HG03045 (cell line): ENCODE data around the gene RBMS3.

Source experiments
- ATAC-seq: cut with Tn5 transposase; IDR thresholded peaks from one replicate; pipeline ENCODE4 v1.9.1; 2021; ENCODE audit warnings: mild to moderate bottlenecking, moderate library complexity; ENCODE audit not compliant: unreplicated experiment

RBMS3 gene

GRCh38 chr3:29919571-29919970 is 638.7 kb downstream of the RBMS3 start:
- no peak for ATAC-seq

DNA sequence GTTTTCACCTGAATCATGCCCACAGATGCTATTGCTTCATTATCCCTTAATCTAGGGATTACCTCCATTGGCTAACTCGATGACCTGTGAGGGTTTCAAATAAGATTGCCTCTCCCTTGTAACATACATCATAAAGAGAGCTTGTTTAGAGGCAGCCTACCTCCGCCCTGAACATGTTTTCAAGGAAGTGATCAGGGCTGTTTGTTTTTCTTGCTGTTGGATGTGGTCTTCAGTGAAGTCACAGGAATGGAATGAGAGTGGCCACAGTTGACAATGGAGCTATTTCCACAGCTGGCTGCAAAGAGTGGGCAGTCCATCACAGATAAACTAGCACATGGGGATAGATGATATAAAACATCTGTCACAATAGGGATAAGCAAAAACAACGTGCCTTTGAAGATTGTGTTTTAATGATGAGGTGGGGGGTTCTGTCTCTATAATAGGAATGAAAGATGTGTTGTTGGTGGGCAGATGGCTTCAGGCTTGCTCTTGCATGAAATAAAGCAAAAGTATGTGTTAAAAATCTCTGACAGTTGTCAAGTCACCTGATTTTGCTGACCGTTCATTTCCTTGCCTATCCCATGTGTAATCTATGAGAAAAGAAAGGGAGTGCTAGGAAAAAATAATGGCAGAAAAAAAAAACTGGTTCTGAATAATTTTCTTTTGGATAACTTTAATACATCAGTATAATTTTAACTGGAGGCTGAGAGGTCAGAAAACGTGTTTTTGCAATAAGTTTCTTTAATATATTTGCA is 642.3 kb downstream of the RBMS3 start:
- ATAC-seq: no peak

DNA sequence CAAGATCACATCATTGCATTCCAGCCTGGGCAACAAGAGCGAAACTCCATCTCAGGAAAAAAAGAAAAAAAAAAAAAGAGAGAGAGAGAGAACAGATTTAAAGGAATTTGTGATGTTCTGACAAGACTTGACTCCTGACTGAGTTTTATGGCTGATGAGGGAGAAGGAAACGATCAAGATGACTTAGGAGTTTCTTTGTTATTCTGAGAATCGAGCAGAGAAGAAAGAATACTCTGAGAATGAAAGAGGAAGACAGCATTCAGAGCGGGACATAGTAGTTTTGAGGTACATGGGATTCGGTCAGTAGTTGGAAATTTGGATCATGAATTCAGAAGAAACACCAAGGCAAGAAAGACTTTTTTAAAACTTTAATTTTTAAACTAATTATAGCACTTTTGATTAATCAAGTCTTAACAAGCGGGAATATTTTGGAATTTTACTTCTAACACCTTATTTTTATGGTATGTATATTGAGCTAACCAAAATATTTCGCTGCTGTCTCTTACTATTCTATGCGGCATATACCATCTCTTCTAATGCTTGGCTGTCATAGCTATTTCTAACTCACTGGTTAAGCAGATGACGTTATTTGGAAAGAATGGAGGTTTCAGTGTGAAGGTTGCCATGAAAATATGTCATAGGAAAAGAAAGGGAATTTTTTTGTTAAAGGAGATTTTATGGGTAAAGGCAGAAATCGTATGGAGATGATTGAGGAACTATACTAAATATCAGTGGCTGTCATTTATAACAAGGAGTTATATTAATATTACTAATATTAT is 644.1 kb downstream of the RBMS3 start:
- no peak for ATAC-seq

DNA sequence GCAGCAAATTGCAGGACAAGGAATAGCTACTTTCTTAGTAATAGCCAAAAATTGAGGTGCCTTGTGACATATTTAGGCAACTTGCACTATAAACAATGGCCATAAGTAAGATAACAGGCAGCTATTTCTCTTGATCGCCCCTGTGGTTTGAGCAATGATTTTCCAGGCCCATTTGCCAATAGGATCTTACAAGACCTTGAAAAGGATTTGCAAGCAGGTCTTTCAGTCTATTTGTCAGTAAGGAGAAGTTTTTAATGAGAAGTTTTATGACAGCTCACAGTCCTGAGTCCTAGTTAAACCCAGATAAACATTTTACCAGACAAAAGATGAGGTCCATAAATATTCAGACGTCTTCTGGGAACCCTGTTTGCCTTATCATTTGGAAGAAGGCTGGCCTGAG is 645.5 kb downstream of the RBMS3 start:
- no peak for ATAC-seq

DNA sequence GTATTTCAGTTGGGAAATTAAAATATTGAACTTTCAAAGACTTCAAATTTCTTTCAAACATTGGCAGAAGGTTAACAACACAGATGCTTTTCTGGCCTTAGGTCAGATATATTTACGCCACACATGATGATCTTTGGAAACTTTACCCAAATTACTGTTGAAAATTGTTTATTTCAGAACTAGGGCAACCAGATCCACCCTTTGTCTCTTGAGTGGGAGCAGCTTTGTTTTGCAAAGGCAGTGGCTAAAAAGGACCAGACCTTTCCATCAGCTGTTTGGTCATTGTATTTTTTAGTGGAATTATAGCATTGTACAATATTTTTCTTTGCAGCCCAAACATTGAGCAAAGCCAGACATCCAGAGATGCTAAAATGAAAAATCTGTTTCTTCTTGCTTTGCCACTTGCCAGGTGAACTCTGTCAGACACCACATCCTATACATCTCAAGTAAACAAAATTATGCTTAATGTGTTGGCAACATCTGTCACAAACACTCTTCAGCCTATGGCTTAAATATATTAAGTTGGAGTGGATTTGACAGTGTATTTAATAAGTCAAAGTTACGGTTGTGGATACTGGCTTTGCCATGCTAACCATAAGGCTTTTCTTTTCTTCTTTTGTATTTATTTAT is 651.9 kb downstream of the RBMS3 start:
- ATAC-seq: no peak

GRCh38 chr3:29933802-29934490 is 653.1 kb downstream of the RBMS3 start:
- no peak for ATAC-seq

DNA sequence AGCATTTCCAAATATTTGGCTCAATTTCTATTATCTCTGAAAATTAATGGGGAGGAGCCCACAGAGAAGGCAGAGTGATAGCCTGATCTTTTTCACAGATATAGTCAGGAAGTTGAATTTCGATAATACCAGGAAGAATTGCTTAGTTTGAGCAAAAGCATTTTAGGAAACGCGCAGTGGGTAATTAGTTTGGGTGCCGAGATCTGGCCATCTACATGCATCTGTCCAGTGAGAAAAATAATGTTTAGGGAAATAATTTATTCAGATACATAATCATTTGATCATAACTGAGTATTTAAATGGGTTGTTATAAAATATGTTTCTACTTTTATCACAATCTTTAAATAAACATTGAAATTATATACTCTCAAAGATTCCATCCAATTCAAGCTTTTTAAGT is 653.9 kb downstream of the RBMS3 start:
- ATAC-seq: no peak

GRCh38 chr3:29936054-29936453 is 655.2 kb downstream of the RBMS3 start:
- ATAC-seq: no peak

DNA sequence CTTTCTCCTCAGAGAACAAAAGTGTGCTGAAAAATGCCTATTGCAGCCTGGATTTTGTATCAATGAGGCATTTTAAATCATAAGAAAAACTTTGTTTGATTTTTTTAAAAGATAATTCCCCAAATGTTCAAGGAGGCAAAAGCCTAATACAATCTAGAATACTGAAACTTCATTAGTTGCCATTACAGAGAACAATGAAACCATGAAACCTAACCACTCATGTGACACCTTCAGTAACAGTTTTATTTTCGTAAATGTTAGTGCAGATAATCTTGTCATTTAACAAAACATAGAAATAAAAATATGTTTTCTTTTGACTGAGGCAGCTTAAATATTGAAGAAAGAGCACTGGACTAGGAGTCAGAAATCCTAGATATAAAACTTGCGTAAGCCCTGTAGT is 655.9 kb downstream of the RBMS3 start:
- no peak for ATAC-seq

GRCh38 chr3:29937185-29937584 is 656.3 kb downstream of the RBMS3 start:
- ATAC-seq: no peak

- no peak for ATAC-seq
These were observed 660.0 kb downstream of the RBMS3 start for GRCh38 chr3:29940759-29941323.

DNA sequence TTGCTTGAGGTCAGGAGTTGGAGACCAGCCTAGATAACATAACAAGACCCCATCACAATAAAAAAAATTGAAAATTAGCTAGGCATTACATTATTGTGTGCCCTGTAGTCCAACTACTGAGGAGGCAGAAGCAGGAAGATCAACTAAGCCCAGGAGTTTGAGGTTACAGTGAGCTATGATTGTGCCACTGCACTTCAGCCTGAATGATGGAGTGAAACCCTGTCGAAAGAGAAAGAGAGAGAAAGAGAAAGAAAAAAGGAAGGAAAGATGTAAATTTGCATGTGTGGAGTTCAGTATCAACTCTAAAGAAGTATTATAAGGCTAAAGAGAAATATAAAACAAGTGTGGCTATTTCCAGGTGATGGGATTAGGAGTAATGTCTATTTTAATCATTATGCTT is 661.4 kb downstream of the RBMS3 start:
- no peak for ATAC-seq

DNA sequence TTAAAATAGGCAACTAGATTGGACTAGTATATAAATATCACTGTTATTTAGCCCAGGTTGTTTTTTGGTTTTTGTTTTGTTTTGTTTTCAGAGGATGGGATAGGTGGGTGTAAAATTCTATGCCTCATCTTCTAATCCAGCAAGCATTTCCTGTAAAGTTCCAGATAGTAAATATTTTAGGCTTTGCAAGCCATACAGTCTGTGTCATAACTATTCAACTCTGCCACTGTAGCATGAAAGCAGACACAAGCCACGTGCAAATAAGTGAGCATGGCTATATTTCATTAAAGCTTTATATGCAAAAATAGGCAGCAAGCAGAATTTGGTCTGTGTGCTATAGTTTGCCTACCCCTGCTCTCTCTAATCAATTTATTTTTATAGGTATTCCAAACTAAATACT is 668.3 kb downstream of the RBMS3 start:
- no peak for ATAC-seq

GRCh38 chr3:29949940-29950616 is 669.2 kb downstream of the RBMS3 start:
- no peak for ATAC-seq

DNA sequence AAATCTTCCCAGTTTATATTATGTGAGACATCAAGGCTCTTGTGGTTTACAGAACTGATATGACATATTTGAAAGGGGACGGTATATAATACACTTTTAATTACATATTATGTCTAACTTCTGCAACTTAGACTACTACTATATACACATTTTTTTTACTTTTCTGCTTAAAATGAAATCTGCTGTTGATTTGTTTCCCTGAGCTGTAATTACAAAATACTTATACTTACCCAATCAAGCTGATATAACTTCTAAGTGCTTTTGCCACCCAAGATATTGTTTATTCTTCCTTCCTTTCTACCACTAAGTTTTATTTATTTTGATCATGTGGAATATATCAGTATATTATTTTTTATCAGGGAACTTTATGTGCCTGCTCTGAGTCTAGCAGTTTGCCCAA is 671.6 kb downstream of the RBMS3 start:
- no peak for ATAC-seq

- no peak for ATAC-seq
These were observed 674.5 kb downstream of the RBMS3 start for GRCh38 chr3:29955413-29955812.

- ATAC-seq: no peak
These were observed 677.9 kb downstream of the RBMS3 start for GRCh38 chr3:29958816-29959215.

DNA sequence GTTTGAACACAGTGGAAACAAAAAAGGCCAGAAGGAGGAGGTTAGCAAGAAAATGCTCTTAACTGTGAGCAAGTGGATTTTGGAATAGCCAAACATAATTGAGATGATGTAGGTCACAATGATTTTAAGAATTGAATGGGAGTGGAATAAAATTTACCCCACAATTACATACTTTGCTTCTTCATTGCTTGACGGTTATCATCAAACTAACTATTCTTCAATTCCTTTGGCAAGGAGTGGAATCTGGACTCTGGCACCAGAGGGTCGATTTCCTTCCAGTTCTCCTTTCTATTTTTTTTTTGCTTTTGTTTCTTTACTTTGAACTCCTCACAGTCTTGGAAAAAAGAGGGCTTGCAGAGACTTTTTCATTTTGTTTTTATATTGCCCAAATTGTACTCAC is 691.0 kb downstream of the RBMS3 start:
- no peak for ATAC-seq

GRCh38 chr3:29972320-29972993 is 691.6 kb downstream of the RBMS3 start:
- no peak for ATAC-seq

DNA sequence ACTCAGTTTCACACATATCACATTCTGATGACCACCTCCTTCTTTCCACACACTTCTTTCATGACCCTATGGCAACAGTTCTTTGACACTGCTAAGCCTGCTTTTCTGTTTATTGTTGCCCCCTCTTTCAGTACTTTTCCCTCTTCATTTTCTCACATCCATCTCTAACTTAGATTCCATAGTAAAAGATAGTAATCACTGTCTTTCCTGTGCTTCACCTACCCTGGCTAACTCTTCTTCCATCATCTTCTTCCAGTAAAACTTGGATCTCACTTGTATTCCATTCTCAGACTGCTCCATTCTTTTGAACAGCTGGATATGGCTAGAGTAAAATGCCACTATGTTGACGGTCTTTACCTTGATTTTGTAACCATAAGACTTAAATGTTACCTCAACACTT is 692.9 kb downstream of the RBMS3 start:
- ATAC-seq: no peak
